ENCODE data around the gene TEKT2. TPM values are rescaled to one million over a fixed set of nuclear protein-coding genes. Genes with fewer than 3 reads are reported as not detected.

The TEKT2 gene
- total RNA-seq, 2 donors from 2014 or later = not detected

- Mint-ChIP-seq H3K9me3 (no peaks in the 10 kb centered on the region), H3K27ac (no peak overlapping the region), H3K27me3 (no peaks in the 10 kb centered on the region), H3K36me3 (peaks cover 9% of the 10 kb centered on the region), H3K4me1 (ENCODE audit: low read depth in 2 of 2) (peaks cover 12 to 20% of the 10 kb centered on the region in 2 donors), H3K4me3 (no peak overlapping the region)
- ATAC-seq (no peak), DNase-seq (ENCODE audit: low spot score) (no peak)
These were observed 8.4 kb downstream of the TEKT2 start for GRCh38 chr1:36092166-36092797.

DNA sequence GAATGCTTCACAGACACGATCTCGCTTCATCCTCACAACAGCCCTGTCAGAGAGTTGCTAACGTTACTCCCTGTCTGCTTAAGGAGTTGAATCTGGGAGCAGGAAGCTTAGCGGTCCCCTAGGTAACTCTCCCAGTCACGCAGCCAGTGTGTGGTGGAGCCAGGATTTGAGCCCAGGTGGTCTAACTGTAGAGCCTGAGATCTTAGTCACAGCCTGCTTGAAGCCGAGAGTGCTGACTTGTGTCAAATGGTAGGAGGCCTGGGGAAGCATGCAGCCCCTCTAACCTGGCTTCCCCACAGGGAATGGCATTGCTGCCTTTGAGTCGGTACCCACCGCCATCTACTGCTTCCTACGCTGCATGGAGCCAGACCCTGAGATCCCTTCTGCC is 8.9 kb downstream of the TEKT2 start:
- DNase-seq (ENCODE audit: low spot score) = no peak
- no peaks in the 10 kb centered on the region for H3K9me3 Mint-ChIP-seq
- H3K27me3 Mint-ChIP-seq = no peaks in the 10 kb centered on the region
- H3K4me1 Mint-ChIP-seq (ENCODE audit: low read depth in 2 of 2) = peaks cover 12 to 20% of the 10 kb centered on the region in 2 donors
- no peak for ATAC-seq
- H3K27ac Mint-ChIP-seq = no peak overlapping the region
- H3K36me3 Mint-ChIP-seq = peaks cover 9% of the 10 kb centered on the region
- no peak overlapping the region for H3K4me3 Mint-ChIP-seq

- Mint-ChIP-seq H3K4me3 (no peak overlapping the region), H3K4me1 (ENCODE audit: low read depth in 2 of 2) (peaks cover 12 to 20% of the 10 kb centered on the region in 2 donors), H3K9me3 (no peaks in the 10 kb centered on the region), H3K27ac (no peak overlapping the region), H3K36me3 (peaks cover 9% of the 10 kb centered on the region), H3K27me3 (no peaks in the 10 kb centered on the region)
- DNase-seq (ENCODE audit: low spot score) (no peak), ATAC-seq (no peak)
These were observed 9.3 kb downstream of the TEKT2 start for GRCh38 chr1:36093226-36093625.

GRCh38 chr1:36093929-36094328 is 10.0 kb downstream of the TEKT2 start:
- Mint-ChIP-seq H3K36me3 (peaks cover 9% of the 10 kb centered on the region), H3K27me3 (no peaks in the 10 kb centered on the region)

DNA sequence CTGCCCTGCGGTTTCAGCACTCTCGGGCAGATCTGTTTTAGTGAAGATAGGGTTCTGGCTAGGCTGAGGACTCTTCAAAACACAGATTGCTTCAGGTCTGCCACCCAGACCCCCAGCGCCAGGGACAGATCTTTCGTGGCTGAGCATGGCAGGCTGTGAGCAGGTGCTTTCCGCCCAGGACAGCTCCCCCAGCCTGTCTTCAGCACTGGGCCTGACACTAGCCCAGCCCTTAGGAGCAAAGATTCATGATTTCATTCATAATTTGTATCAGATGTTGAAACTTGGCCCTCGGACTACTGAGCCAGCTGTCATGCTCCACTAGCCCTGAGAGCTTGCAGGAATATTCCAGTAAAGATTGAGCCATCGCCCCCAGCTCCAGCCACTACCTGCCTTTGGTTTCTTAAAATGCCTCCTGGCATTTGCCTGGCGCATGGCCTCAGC is 10.7 kb downstream of the TEKT2 start:
- peaks cover 6 to 16% of the 10 kb centered on the region in 2 donors for H3K4me1 Mint-ChIP-seq (ENCODE audit: low read depth in 2 of 2)
- DNase-seq (ENCODE audit: low spot score) (no peak), ATAC-seq (no peak)
- peaks cover 5% of the 10 kb centered on the region for H3K36me3 Mint-ChIP-seq
- H3K4me3 Mint-ChIP-seq = no peak overlapping the region
- no peaks in the 10 kb centered on the region for H3K27me3 Mint-ChIP-seq
- H3K9me3 Mint-ChIP-seq = no peaks in the 10 kb centered on the region
- H3K27ac Mint-ChIP-seq = no peak overlapping the region

More at GRCh38 chr1:36093929-36094328, 10.0 kb downstream of the TEKT2 start:
- no peaks in the 10 kb centered on the region for H3K9me3 Mint-ChIP-seq
- ATAC-seq (no peak), DNase-seq (ENCODE audit: low spot score) (no peak)
- H3K4me3 Mint-ChIP-seq = no peak overlapping the region
- H3K4me1 Mint-ChIP-seq (ENCODE audit: low read depth in 2 of 2) = peaks cover 12 to 20% of the 10 kb centered on the region in 2 donors
- no peak overlapping the region for H3K27ac Mint-ChIP-seq

- no peaks in the 10 kb centered on the region for H3K9me3 Mint-ChIP-seq
- no peak overlapping the region for H3K27ac Mint-ChIP-seq
- no peak for DNase-seq (ENCODE audit: low spot score)
- H3K4me1 Mint-ChIP-seq (ENCODE audit: low read depth in 2 of 2) = peaks cover 0 to 13% of the 10 kb centered on the region in 2 donors
- H3K36me3 Mint-ChIP-seq = no peaks in the 10 kb centered on the region
- no peak for ATAC-seq
- no peaks in the 10 kb centered on the region for H3K27me3 Mint-ChIP-seq
- H3K4me3 Mint-ChIP-seq = no peak overlapping the region
These were observed 12.0 kb downstream of the TEKT2 start for GRCh38 chr1:36095760-36096405.

DNA sequence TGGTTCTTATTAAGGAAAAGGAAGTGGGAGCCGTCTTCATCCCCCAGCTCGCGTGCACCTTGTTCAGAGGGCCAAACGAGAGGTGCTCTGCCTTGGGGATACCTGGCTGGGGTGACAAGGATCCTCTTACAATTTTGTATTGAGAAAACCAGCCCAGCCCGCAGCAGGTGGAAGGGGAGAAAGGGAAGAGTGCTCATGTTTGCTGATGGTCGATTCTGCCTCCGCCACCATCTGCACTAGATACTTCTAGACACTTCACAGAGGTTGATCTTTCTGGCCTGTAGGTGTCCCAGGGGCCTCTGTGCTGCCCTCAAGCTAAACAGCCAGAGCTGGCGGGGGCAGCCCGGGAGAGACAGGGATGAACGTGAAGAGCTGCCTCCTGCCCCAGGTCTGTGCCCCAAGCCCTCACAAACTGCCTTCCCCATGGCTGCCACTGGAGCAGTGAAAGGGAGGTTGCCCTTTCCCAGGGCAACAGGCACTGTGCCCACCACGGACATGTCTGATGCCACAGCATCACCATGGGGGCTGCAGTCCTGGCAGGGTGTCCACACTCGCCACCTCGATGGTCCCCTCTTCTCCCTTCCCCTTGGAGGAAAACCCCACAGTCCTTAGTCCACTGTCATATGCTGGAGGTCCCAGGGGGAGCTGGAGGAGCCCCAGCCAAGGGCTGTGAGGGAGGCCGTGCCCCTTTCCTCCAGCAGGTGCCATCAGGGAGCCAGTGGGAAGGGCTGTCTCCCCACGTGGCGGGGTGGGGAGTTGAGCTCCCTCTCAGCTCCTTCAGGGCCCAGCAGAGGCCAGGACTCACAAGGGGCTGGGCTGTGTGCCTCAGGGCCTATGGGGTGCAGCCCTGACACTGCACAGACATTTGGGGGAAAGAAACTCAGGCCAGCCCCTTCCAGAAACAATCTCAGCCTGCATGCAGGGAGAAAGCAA is 12.9 kb downstream of the TEKT2 start:
- DNase-seq (ENCODE audit: low spot score) = no peak
- Mint-ChIP-seq H3K36me3 (no peaks in the 10 kb centered on the region), H3K9me3 (no peaks in the 10 kb centered on the region), H3K4me1 (ENCODE audit: low read depth in 2 of 2) (peaks cover 0 to 10% of the 10 kb centered on the region in 2 donors), H3K27me3 (no peaks in the 10 kb centered on the region), H3K4me3 (no peak overlapping the region), H3K27ac (no peak overlapping the region)
- ATAC-seq = peak in 1 of 2 donors; percentile 11

GRCh38 chr1:36097693-36098585 is 14.0 kb downstream of the TEKT2 start:
- Mint-ChIP-seq H3K9me3 (no peaks in the 10 kb centered on the region), H3K36me3 (no peaks in the 10 kb centered on the region), H3K27me3 (no peaks in the 10 kb centered on the region), H3K4me1 (ENCODE audit: low read depth in 2 of 2) (peaks cover 0 to 6% of the 10 kb centered on the region in 2 donors), H3K4me3 (no peak overlapping the region), H3K27ac (no peak overlapping the region)
- DNase-seq (ENCODE audit: low spot score) (no peak), ATAC-seq (peak in 1 of 2 donors; percentile 8)

- DNase-seq (ENCODE audit: low spot score) = no peak
- ATAC-seq = no peak
- Mint-ChIP-seq H3K4me1 (ENCODE audit: low read depth in 2 of 2) (peaks cover 0 to 6% of the 10 kb centered on the region in 2 donors), H3K27me3 (no peaks in the 10 kb centered on the region), H3K4me3 (no peak overlapping the region), H3K9me3 (no peaks in the 10 kb centered on the region), H3K36me3 (no peaks in the 10 kb centered on the region), H3K27ac (no peak overlapping the region)
These were observed 14.9 kb downstream of the TEKT2 start for GRCh38 chr1:36098650-36099365.

DNA sequence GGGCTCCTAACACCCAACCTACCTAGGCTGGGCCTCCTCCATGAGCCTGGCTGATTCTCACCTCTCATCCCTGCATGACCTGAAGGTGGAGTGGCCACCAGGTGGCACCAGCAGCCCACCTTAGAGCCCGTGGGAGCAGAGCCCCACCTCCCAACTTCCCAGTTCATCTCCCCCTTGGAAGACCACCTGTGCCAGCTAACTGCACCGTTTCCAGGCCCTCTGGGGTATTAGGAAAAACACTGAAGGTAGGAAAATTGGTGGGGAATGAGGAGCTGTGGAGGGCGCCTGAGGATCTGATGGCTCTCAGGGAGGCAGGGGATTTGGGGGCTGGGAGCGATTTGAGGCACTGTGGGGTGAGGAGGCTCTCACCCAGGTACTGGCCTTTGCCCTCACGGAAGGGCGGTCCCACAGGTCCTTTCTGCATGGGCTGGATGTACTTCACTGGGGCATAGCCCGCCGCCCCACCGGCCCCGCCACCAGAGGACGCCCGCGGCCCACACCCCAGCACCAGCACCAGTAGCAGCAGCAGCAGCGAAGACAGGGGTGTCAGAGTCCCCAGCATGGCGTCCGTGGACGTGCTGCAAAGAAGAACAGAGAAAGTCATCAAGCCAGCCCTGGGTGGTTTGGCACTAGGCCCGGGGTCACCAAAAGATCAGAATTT is 15.9 kb downstream of the TEKT2 start:
- Mint-ChIP-seq H3K27me3 (no peaks in the 10 kb centered on the region), H3K27ac (no peak overlapping the region)
- peak; percentile 77 to 82 for ATAC-seq

DNA sequence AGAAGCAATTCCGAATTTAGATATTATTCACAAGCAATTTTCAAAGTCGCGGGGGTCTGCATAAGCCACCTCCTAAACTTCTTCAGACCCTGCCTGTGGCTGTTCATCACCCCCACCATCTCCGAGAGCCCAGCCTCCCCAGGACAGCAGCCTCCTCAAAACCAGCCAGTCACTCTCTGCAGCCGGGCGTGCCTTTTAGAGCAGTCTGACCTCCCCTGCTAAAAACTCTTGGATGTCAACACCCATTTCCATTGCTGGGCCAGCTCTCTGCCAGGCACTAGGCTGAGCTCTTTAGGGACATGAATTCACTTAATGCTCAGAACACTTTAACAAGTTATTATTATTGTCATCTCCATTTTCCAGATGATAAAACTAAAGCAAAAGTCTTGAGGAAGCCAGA is 16.5 kb downstream of the TEKT2 start:
- Mint-ChIP-seq H3K27ac (no peak overlapping the region), H3K27me3 (no peaks in the 10 kb centered on the region), H3K4me1 (ENCODE audit: low read depth in 2 of 2) (peaks cover 0 to 6% of the 10 kb centered on the region in 2 donors), H3K36me3 (no peaks in the 10 kb centered on the region), H3K9me3 (no peaks in the 10 kb centered on the region), H3K4me3 (no peak overlapping the region)
- ATAC-seq (no peak), DNase-seq (ENCODE audit: low spot score) (no peak)

More for the DNA sequence above, 15.9 kb downstream of the TEKT2 start:
- peak; percentile 73 for DNase-seq (ENCODE audit: low spot score)
- H3K36me3 Mint-ChIP-seq = no peaks in the 10 kb centered on the region
- no peak overlapping the region for H3K4me3 Mint-ChIP-seq
- H3K4me1 Mint-ChIP-seq (ENCODE audit: low read depth in 2 of 2) = peaks cover 0 to 6% of the 10 kb centered on the region in 2 donors
- H3K9me3 Mint-ChIP-seq = no peaks in the 10 kb centered on the region

DNA sequence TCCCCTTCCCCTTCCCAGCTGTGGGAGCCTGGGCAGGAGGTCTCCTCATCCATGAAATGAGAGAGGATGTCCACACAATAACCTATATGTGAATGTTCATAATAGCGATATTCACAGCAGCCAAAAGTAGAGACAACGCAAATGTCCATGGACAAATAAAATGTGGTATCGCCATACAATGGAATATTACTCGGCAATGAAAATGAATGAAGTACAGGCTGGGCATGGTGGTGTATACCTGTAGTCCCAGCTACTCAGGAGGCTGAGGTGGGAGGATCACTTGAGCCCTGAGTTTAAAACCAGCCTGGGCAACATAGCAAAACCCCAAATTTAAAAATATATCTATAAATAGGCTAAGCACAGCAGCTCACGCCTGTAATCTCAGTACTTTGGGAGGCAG is 17.7 kb downstream of the TEKT2 start:
- Mint-ChIP-seq H3K27ac (no peak overlapping the region), H3K36me3 (no peaks in the 10 kb centered on the region), H3K4me3 (no peak overlapping the region), H3K27me3 (no peaks in the 10 kb centered on the region), H3K9me3 (no peaks in the 10 kb centered on the region), H3K4me1 (ENCODE audit: low read depth in 2 of 2) (peaks cover 0 to 4% of the 10 kb centered on the region in 2 donors)
- DNase-seq (ENCODE audit: low spot score) = no peak
- no peak for ATAC-seq
